ENCODE results near the gene NAGLU. TPM values are rescaled to one million over a fixed set of nuclear protein-coding genes. Genes with fewer than 3 reads are reported as not detected.

Gene NAGLU
- total RNA-seq, 2 donors from 2014 or later, result 27.8 to 38.6 TPM

DNA sequence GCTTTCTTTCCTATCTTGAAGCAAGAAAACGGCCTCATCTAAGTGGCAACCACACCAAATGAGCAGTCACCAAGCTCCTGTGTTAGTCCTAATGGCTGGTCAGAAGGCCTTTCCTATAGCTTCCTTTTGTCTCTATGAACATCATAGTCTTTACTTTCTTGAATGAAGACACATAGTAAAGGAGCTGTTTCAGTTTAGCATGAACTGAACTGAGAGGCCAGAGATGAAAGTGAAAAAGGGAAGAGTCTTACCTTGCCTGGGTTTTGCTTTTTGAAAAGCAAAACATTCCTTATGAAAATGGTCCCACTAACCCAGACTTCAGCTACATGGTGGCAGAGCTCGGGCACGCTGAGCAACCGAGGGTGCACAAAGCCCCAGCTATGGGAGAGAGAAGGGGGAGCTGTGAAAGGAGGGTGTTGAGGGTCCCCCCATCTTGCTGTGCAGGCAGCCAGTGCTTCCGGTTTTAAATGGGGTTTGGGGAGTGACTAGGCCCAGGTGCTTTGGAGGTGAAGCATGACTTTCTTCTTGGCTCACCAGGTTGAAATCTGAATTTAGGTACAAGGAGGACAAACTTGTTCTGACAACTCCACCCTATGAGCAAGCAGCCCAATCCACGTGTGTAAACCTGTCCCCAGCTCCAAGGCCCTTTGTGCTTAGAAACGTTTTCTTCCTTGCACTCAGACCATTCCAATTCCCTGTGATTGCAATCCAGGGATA is 50.6 kb downstream of the NAGLU start:
- H3K27ac ChIP-seq, result no peak overlapping the region
- intact Hi-C loops (cut with DNase I), result loop anchor here (10.0 kb wide), 1 partner anchor 98 kb away; the partner anchor contains the start of genes CCR10 and CNTNAP1
- H3K27me3 ChIP-seq, result no peaks in the 10 kb centered on the region
- peaks cover 27% of the 10 kb centered on the region for H3K36me3 ChIP-seq
- TF ChIP-seq, protein P1, sequence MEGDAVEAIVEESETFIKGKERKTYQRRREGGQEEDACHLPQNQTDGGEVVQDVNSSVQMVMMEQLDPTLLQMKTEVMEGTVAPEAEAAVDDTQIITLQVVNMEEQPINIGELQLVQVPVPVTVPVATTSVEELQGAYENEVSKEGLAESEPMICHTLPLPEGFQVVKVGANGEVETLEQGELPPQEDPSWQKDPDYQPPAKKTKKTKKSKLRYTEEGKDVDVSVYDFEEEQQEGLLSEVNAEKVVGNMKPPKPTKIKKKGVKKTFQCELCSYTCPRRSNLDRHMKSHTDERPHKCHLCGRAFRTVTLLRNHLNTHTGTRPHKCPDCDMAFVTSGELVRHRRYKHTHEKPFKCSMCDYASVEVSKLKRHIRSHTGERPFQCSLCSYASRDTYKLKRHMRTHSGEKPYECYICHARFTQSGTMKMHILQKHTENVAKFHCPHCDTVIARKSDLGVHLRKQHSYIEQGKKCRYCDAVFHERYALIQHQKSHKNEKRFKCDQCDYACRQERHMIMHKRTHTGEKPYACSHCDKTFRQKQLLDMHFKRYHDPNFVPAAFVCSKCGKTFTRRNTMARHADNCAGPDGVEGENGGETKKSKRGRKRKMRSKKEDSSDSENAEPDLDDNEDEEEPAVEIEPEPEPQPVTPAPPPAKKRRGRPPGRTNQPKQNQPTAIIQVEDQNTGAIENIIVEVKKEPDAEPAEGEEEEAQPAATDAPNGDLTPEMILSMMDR (IDR thresholded peaks at IDR 0.05), result no peak
- H3K9me3 ChIP-seq, result no peaks in the 10 kb centered on the region
- H3K4me1 ChIP-seq, result no peaks in the 10 kb centered on the region
- H3K9ac ChIP-seq (ENCODE audit: low read depth in 2 of 2, low read length in 2 of 2), result no peak overlapping the region
- no peak overlapping the region for H3K4me3 ChIP-seq
- DNase-seq, result no peak

DNA sequence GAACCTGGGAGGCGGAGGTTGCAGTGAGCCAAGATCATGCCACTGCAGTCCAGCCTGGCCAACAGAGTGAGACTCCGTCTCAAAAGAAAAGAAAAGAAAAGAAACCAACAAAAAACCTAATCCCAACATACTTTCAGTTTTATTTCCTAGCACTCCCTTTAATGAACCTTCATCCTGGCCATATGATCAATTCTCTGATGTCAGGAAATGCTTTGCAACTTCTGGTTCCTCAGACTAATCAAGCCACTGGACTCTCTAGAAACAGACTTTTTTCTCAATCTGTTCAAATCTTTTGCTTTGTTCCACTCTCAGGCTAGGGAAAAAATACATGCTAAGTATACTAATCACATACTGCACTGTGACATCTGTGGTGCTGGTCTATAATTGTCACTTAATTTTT is 54.8 kb downstream of the NAGLU start:
- no peak for DNase-seq
- Histone ChIP-seq H3K27me3 (no peaks in the 10 kb centered on the region), H3K4me1 (no peaks in the 10 kb centered on the region), H3K36me3 (no peaks in the 10 kb centered on the region), H3K9me3 (no peaks in the 10 kb centered on the region), H3K9ac (ENCODE audit: low read depth in 2 of 2, low read length in 2 of 2) (no peak overlapping the region), H3K27ac (no peak overlapping the region), H3K4me3 (no peak overlapping the region)
- intact Hi-C loops (cut with DNase I), result no loop called here
- TF ChIP-seq, protein P1 (IDR thresholded peaks at IDR 0.05), result no peak

DNA sequence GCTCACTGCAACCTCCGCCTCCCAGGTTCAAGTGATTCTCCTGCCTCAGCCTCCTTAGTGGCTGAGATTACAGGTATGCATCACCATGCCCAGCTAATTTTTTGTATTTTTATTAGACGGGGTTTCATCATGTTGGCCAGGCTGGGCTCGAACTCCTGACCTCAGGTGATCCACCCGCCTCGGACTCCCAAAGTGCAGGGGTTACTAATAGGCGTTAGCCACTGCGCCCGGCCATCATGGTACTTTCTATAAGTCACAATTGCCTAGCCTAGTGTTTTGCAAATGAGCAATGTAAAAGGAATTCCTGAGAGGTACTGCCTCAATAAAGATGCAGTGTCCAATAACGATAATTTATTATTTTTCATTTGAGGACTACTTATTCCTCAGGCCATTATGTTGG is 55.4 kb downstream of the NAGLU start:
- Histone ChIP-seq H3K27me3 (no peaks in the 10 kb centered on the region), H3K4me3 (no peak overlapping the region), H3K9me3 (no peaks in the 10 kb centered on the region), H3K36me3 (no peaks in the 10 kb centered on the region), H3K4me1 (no peaks in the 10 kb centered on the region), H3K27ac (no peak overlapping the region), H3K9ac (ENCODE audit: low read depth in 2 of 2, low read length in 2 of 2) (no peak overlapping the region)
- DNase-seq, result no peak
- TF ChIP-seq, protein P1 (IDR thresholded peaks at IDR 0.05), result no peak
- intact Hi-C loops (cut with DNase I), result no loop called here

Small RNA genes within 50 kb of the gene (microRNA-seq; reads per million reads assigned to microRNA genes)
- gene MIR5010, result 8.3 reads per million, percentile 12 among the genes with 10 or more reads in this experiment
- 3.3 reads per million for gene MIR548AT

Other genes starting within 250 kb of the NAGLU start
- 10 to 100 TPM; 22.0 to 22.4 TPM for gene STAT5A, start 247.7 kb upstream of the NAGLU start, total RNA-seq
- 100 to 1,000 TPM; 137 to 216 TPM for gene STAT3, start 147.8 kb upstream of the NAGLU start, total RNA-seq
- gene CAVIN1, start 113.0 kb upstream of the NAGLU start, total RNA-seq, result 10 to 100 TPM; 25.2 to 74.6 TPM
- 10 to 100 TPM; 77.6 to 93.0 TPM for gene ATP6V0A1, start 77.4 kb upstream of the NAGLU start, total RNA-seq
- gene HSD17B1, start 16.7 kb downstream of the NAGLU start, total RNA-seq, result 1 to 10 TPM in 1 of 2 donors, under 1 TPM in 1; 0.88 to 1.7 TPM
- gene COASY, start 25.9 kb downstream of the NAGLU start, total RNA-seq, result 100 to 1,000 TPM in 1 of 2 donors, 10 to 100 TPM in 1; 94.2 to 176 TPM
- gene MLX, start 30.9 kb downstream of the NAGLU start, total RNA-seq, result 10 to 100 TPM; 79.6 to 83.0 TPM
- 10 to 100 TPM in 1 of 2 donors, 1 to 10 TPM in 1; 2.2 to 11.6 TPM for gene PSMC3IP, start 41.5 kb downstream of the NAGLU start, total RNA-seq
- 10 to 100 TPM; 49.2 to 60.3 TPM for gene RETREG3, start 73.1 kb downstream of the NAGLU start, total RNA-seq
- 10 to 100 TPM; 32.3 to 86.9 TPM for gene TUBG1, start 73.4 kb downstream of the NAGLU start, total RNA-seq
- 1 to 10 TPM; 5.6 to 7.7 TPM for gene TUBG2, start 123.0 kb downstream of the NAGLU start, total RNA-seq
- 10 to 100 TPM; 14.6 to 17.6 TPM for gene PLEKHH3, start 140.8 kb downstream of the NAGLU start, total RNA-seq
- under 1 TPM; 0.56 to 0.86 TPM for gene CCR10, start 145.6 kb downstream of the NAGLU start, total RNA-seq
- gene CNTNAP1, start 146.3 kb downstream of the NAGLU start, total RNA-seq, result 1 to 10 TPM; 1.5 to 5.0 TPM
- 10 to 100 TPM; 15.9 to 20.3 TPM for gene EZH1, start 208.8 kb downstream of the NAGLU start, total RNA-seq
- 1 to 10 TPM; 3.5 to 8.4 TPM for gene RAMP2, start 225.0 kb downstream of the NAGLU start, total RNA-seq
- 100 to 1,000 TPM in 1 of 2 donors, 10 to 100 TPM in 1; 86.9 to 105 TPM for gene VPS25, start 237.2 kb downstream of the NAGLU start, total RNA-seq
- 10 to 100 TPM; 32.6 to 54.6 TPM for gene WNK4, start 244.4 kb downstream of the NAGLU start, total RNA-seq

Data from colonic mucosa (tissue), 4 donors.